A549 (cell line): Measurements from ENCODE around the gene NAB1. TPM values are rescaled to one million over a fixed set of nuclear protein-coding genes. Genes with fewer than 3 reads are reported as not detected.
A peak's percentile ranks its signal among the peaks of the same experiment; 100 is the strongest.

ENCODE experiments used
- ATAC-seq, 2 experiments: fragments of 200-7000 bp in 1 of 2; fragments of >200 bp in 1 of 2; cut with Nextera tagmentation in 1 of 2; cut with Tn5 transposase in 1 of 2; 3 replicates each; pipeline versions ENCODE4 v1.8.0 to v1.9.1; 2018 to 2020; ENCODE audit warnings: mild to moderate bottlenecking in 1 of 2, moderate library complexity in 1 of 2
- CTCF ChIA-PET: fragments of 300-600 bp; sonication (Branson Sonifier 250); formaldehyde crosslinking; extraction: SDS; loops from one replicate; lab custom pipeline; 2021; ENCODE audit warnings: antibody characterized with exemption, inconsistent platforms; lab: Yijun Ruan, JAX
- POLR2A ChIA-PET: fragments of 350-600 bp; formaldehyde crosslinking; extraction: SDS; loops from one replicate; lab custom pipeline; 2021; ENCODE audit warnings: antibody characterized with exemption, inconsistent platforms; lab: Yijun Ruan, JAX
- DNase-seq, 2 experiments: peaks; one replicate each; pipeline versions ENCODE4 v3.0.0 to v3.0.0-alpha.2; 2011 to 2016; ENCODE audit warnings: low read depth in 1 of 2, low spot score in 1 of 2
- FAIRE-seq: peaks from 2 replicates; lab custom pipeline; 2011; peaks lifted over from hg19 to GRCh38; lab: Jason Lieb, UNC
- H3K27ac ChIP-seq, 2 experiments: fragments of >200 bp; sonication (Bioruptor Twin); formaldehyde crosslinking; 3 replicates each; pipeline ENCODE4 v1.5.1; 2016 to 2017
- H3K4me1 ChIP-seq: fragments of >200 bp; sonication (Bioruptor Twin); formaldehyde crosslinking; 3 replicates; pipeline ENCODE4 v1.6.1; 2016
- H3K4me2 ChIP-seq: fragments of >200 bp; sonication (Bioruptor Twin); formaldehyde crosslinking; 3 replicates; pipeline ENCODE4 v1.6.1; 2016
- H3K4me3 ChIP-seq: fragments of >200 bp; sonication (Bioruptor Twin); formaldehyde crosslinking; 3 replicates; pipeline ENCODE4 v1.5.1; 2016
- H3K9me3 ChIP-seq: fragments of >200 bp; sonication (Bioruptor Twin); formaldehyde crosslinking; 3 replicates; pipeline ENCODE4 v1.6.1; 2016
- ATOH8 ChIP-seq: fragments of 250-450 bp; sonication (Bioruptor Pico); IDR thresholded peaks from 2 replicates; pipeline ENCODE4 v1.5.0; 2020; ENCODE audit warnings: low read depth, mild to moderate bottlenecking, moderate library complexity
- CBX2 ChIP-seq: fragments of 200-600 bp; sonication (generic); IDR thresholded peaks from 2 replicates; pipeline ENCODE4 v1.6.1; 2016; ENCODE audit warnings: low read depth, mild to moderate bottlenecking, borderline replicate concordance
- CEBPB ChIP-seq, 2 experiments: fragments of >200 bp in 1 of 2; sonication (Bioruptor Twin) in 1 of 2; formaldehyde crosslinking in 1 of 2; IDR thresholded peaks; 2 replicates each; pipeline ENCODE4 v1.6.1; 2012 to 2016
- CHD2 ChIP-seq: fragments of 150-350 bp; IDR thresholded peaks from 2 replicates; pipeline ENCODE4 v1.6.1; 2014; ENCODE audit warnings: low read length; ENCODE audit not compliant: partially characterized antibody
- E2F6 ChIP-seq: IDR thresholded peaks from 2 replicates; pipeline ENCODE4 v1.6.1; 2012; ENCODE audit warnings: low read depth, borderline replicate concordance
- ELK1 ChIP-seq: fragments of 150-350 bp; IDR thresholded peaks from 2 replicates; pipeline ENCODE4 v1.6.1; 2014; ENCODE audit warnings: low read depth, mild to moderate bottlenecking, low read length
- EP300 ChIP-seq, 2 experiments: fragments of >200 bp; sonication (Bioruptor Twin); formaldehyde crosslinking; IDR thresholded peaks; 2 replicates in 1 of 2; 3 replicates in 1 of 2; pipeline ENCODE4 v1.6.1; 2016 to 2017
- FOXS1 ChIP-seq: fragments of 250-450 bp; sonication (Bioruptor Pico); IDR thresholded peaks from 2 replicates; pipeline ENCODE4 v1.5.0; 2020; ENCODE audit warnings: mild to moderate bottlenecking, moderate library complexity
- HDAC2 ChIP-seq: fragments of 200-600 bp; sonication (generic); IDR thresholded peaks from 2 replicates; pipeline ENCODE4 v1.6.1; 2016
- HOXA7 ChIP-seq: fragments of 250-450 bp; sonication (Bioruptor Pico); IDR thresholded peaks from 2 replicates; pipeline ENCODE4 v1.5.0; 2020; ENCODE audit warnings: mild to moderate bottlenecking, moderate library complexity
- JUNB ChIP-seq: fragments of >200 bp; sonication (Bioruptor Twin); formaldehyde crosslinking; IDR thresholded peaks from 2 replicates; pipeline ENCODE4 v1.6.1; 2016
- KDM5A ChIP-seq: fragments of 200-600 bp; sonication (generic); IDR thresholded peaks from 2 replicates; pipeline ENCODE4 v1.6.1; 2016; ENCODE audit warnings: antibody characterized with exemption, mild to moderate bottlenecking
- POLR2AphosphoS2 ChIP-seq: conservative IDR thresholded peaks from 2 replicates; pipeline ENCODE4 v1.6.1; 2012; ENCODE audit warnings: low read length, improper control_type of control experiment, inconsistent platforms
- RAD21 ChIP-seq, 2 experiments: fragments of >200 bp in 1 of 2; sonication (Bioruptor Twin) in 1 of 2; formaldehyde crosslinking in 1 of 2; IDR thresholded peaks in 1 of 2; conservative IDR thresholded peaks in 1 of 2; 2 replicates in 1 of 2; 3 replicates in 1 of 2; pipeline ENCODE4 v1.6.1; 2012 to 2018; ENCODE audit warnings: inconsistent platforms in 1 of 2
- RNF2 ChIP-seq: fragments of 200-600 bp; sonication (generic); IDR thresholded peaks from 2 replicates; pipeline ENCODE4 v1.6.1; 2016; ENCODE audit warnings: low read depth, mild to moderate bottlenecking, antibody characterized with exemption, moderate library complexity, borderline replicate concordance
- SREBF2 ChIP-seq: fragments of 450-650 bp; IDR thresholded peaks from 2 replicates; pipeline ENCODE4 v1.6.1; 2014; ENCODE audit warnings: mild to moderate bottlenecking, moderate library complexity
- ZC3H11A ChIP-seq: fragments of 450-650 bp; IDR thresholded peaks from 2 replicates; pipeline ENCODE4 v1.6.1; 2014; ENCODE audit warnings: antibody characterized with exemption, mild to moderate bottlenecking
- ZFP36 ChIP-seq: fragments of 450-650 bp; IDR thresholded peaks from 2 replicates; pipeline ENCODE4 v1.6.1; 2014; ENCODE audit warnings: borderline replicate concordance; ENCODE audit not compliant: partially characterized antibody
- WGBS: methylation state at CpG from one replicate; pipeline ENCODE4 v1.1.6; 2017; ENCODE audit errors: missing lambda C conversion rate; 5-methylcytosine and 5-hydroxymethylcytosine counted together
- polyA plus RNA-seq, 4 experiments: library from polyadenylated mRNA; depleted of rRNA in 3 of 4; stranded (reverse); fragments of >200 nt; fragmentation: RNase III in 1 of 4; extraction: RNeasy Plus Mini Kit Qiagen cat#74134 plus additional on column Dnase treatment in 1 of 4; gene quantifications; 2 replicates in 3 of 4; 3 replicates in 1 of 4; pipeline ENCODE4 v1.2.3, GENCODE V29; 2011 to 2017
- TF ChIP-seq, protein P1 (sequence below): fragments of 450-650 bp; IDR thresholded peaks from 2 replicates; pipeline ENCODE4 v1.6.1; 2014; ENCODE audit warnings: antibody characterized with exemption
- TF ChIP-seq, protein P2 (sequence below): fragments of >200 bp; sonication (Bioruptor Twin); formaldehyde crosslinking; IDR thresholded peaks from 3 replicates; pipeline ENCODE4 v1.5.1; 2016

NAB1 gene
- polyA plus RNA-seq, 2 of the 4 experiments (the other 2 are of a cell fraction): 37.6 to 67.3 TPM

DNA sequence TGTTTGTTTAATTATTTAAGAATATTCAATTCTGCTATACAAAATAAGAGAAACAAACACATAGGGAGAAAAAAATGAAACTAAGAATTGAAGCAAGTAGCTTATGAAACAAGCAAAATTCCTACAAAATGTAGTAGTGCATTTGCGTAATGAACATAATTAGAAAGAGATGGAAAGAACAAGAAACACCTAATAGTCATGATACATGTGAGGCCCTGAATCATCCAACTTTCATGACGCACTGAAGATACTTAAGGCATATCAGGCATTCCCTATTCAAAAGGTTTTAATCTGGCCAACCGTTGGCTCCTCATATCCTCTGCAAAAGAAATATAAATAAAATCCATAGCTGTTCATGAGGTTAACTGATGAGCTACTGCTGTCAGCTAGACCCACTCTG is 14.5 kb upstream of the NAB1 start:
- TF ChIP-seq ZC3H11A: no peak
- TF ChIP-seq, protein P1, sequence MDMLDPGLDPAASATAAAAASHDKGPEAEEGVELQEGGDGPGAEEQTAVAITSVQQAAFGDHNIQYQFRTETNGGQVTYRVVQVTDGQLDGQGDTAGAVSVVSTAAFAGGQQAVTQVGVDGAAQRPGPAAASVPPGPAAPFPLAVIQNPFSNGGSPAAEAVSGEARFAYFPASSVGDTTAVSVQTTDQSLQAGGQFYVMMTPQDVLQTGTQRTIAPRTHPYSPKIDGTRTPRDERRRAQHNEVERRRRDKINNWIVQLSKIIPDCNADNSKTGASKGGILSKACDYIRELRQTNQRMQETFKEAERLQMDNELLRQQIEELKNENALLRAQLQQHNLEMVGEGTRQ: no peak
- no peak for TF ChIP-seq RNF2
- TF ChIP-seq KDM5A: no peak
- TF ChIP-seq HOXA7 (CRISPR knock-in tag): no peak
- TF ChIP-seq SREBF2: no peak
- no peak for TF ChIP-seq ZFP36
- TF ChIP-seq ELK1: no peak
- TF ChIP-seq RAD21 (conservative IDR thresholded peaks at IDR 0.05 in 1 of 2, IDR thresholded peaks at IDR 0.05 in 1 of 2): no peak
- no peak for TF ChIP-seq EP300 (IDR thresholded peaks at IDR 0.05)
- no peak for TF ChIP-seq HDAC2
- no peak for TF ChIP-seq JUNB
- no peak for TF ChIP-seq POLR2AphosphoS2
- no peak for TF ChIP-seq ATOH8
- TF ChIP-seq E2F6: no peak
- no peak for TF ChIP-seq CHD2
- TF ChIP-seq CBX2: no peak
- no peak for TF ChIP-seq FOXS1 (CRISPR knock-in tag)
- Histone ChIP-seq H3K4me3 (no peak overlapping the region), H3K9me3 (no peaks in the 10 kb centered on the region), H3K4me2 (no peak overlapping the region), H3K4me1 (peaks cover 40% of the 10 kb centered on the region), H3K27ac (peak overlapping the region; percentile 25 to 85; a peak in 4 of 6 replicates)
- ATAC-seq: no peak
- no peak for DNase-seq
- WGBS: 84% methylated on average over 3 of the region's 3 CpGs
- no peak for FAIRE-seq
- CTCF ChIA-PET: interaction anchor here (1.4 kb wide), 1 partner anchor 10 kb away, joined by 3 read pairs; no protein-coding TSS in a partner anchor
- POLR2A ChIA-PET: no interaction called here

- WGBS: 85% methylated on average over 4 of the region's 4 CpGs
- POLR2A ChIA-PET: no interaction called here
- peak overlapping the region; percentile 58 for H3K4me2 ChIP-seq
- no peak overlapping the region for H3K4me3 ChIP-seq
- DNase-seq (peak in 1 of 2 experiments; percentile 49), ATAC-seq (no peak), FAIRE-seq (no peak)
- no peaks in the 10 kb centered on the region for H3K9me3 ChIP-seq
- TF ChIP-seq, protein P2, sequence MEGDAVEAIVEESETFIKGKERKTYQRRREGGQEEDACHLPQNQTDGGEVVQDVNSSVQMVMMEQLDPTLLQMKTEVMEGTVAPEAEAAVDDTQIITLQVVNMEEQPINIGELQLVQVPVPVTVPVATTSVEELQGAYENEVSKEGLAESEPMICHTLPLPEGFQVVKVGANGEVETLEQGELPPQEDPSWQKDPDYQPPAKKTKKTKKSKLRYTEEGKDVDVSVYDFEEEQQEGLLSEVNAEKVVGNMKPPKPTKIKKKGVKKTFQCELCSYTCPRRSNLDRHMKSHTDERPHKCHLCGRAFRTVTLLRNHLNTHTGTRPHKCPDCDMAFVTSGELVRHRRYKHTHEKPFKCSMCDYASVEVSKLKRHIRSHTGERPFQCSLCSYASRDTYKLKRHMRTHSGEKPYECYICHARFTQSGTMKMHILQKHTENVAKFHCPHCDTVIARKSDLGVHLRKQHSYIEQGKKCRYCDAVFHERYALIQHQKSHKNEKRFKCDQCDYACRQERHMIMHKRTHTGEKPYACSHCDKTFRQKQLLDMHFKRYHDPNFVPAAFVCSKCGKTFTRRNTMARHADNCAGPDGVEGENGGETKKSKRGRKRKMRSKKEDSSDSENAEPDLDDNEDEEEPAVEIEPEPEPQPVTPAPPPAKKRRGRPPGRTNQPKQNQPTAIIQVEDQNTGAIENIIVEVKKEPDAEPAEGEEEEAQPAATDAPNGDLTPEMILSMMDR: peak; percentile 14; the same call in 1 of the 3 replicates
- TF ChIP-seq ATOH8 (no peak), CEBPB (IDR thresholded peaks at IDR 0.05) (0 out of 4 replicates have a peak, but pooled peaks of 1 of the 2 experiments have one; percentile 33), RNF2 (no peak), ZC3H11A (no peak), RAD21 (conservative IDR thresholded peaks at IDR 0.05 in 1 of 2, IDR thresholded peaks at IDR 0.05 in 1 of 2) (peak in 1 of 2 experiments; percentile 39; a peak in 2 of 5 replicates), EP300 (IDR thresholded peaks at IDR 0.05) (no peak), FOXS1 (CRISPR knock-in tag) (no peak)
- peak overlapping the region; percentile 78 to 85 for H3K27ac ChIP-seq
- H3K4me1 ChIP-seq: peaks cover 51% of the 10 kb centered on the region
- CTCF ChIA-PET: interaction anchor here (0.8 to 1.4 kb wide), 6 partner anchors 9 to 165 kb away, joined by 3 read pairs; no protein-coding TSS in a partner anchor
These were observed 13.1 kb upstream of the NAB1 start for GRCh38 chr2:190635781-190636180.
